GM21529 (cell line): Measurements from ENCODE around the gene CELSR1.
A peak's percentile ranks its signal among the peaks of the same experiment; 100 is the strongest.

Experiments used
- ATAC-seq: cut with Tn5 transposase; IDR thresholded peaks from one replicate; pipeline ENCODE4 v1.9.1; 2021; ENCODE audit not compliant: unreplicated experiment

Gene CELSR1

GRCh38 chr22:46428602-46429324 lies 108.7 kb downstream of the CELSR1 start:
- no peak for ATAC-seq

- ATAC-seq, result no peak
These were observed 109.2 kb downstream of the CELSR1 start for GRCh38 chr22:46428171-46428570.

GRCh38 chr22:46425016-46425415 lies 112.4 kb downstream of the CELSR1 start:
- ATAC-seq, result no peak

- ATAC-seq, result no peak
These were observed 112.9 kb downstream of the CELSR1 start for GRCh38 chr22:46424496-46424895.

GRCh38 chr22:46422896-46423295 lies 114.5 kb downstream of the CELSR1 start:
- ATAC-seq, result no peak

- ATAC-seq, result peak; percentile 49
These were observed 116.2 kb downstream of the CELSR1 start for GRCh38 chr22:46421267-46421666.

- ATAC-seq, result no peak
These were observed 117.5 kb downstream of the CELSR1 start for GRCh38 chr22:46419754-46420571.

GRCh38 chr22:46418827-46419226 lies 118.6 kb downstream of the CELSR1 start:
- ATAC-seq, result no peak

GRCh38 chr22:46417769-46418168 lies 119.7 kb downstream of the CELSR1 start:
- ATAC-seq, result no peak

GRCh38 chr22:46416891-46417580 lies 120.4 kb downstream of the CELSR1 start:
- no peak for ATAC-seq

- no peak for ATAC-seq
These were observed 120.9 kb downstream of the CELSR1 start for GRCh38 chr22:46416520-46416871.

GRCh38 chr22:46415776-46416519 lies 121.5 kb downstream of the CELSR1 start:
- no peak for ATAC-seq

- no peak for ATAC-seq
These were observed 122.7 kb downstream of the CELSR1 start for GRCh38 chr22:46414704-46415103.

- ATAC-seq, result no peak
These were observed 123.6 kb downstream of the CELSR1 start for GRCh38 chr22:46413725-46414379.

GRCh38 chr22:46411347-46411746 lies 126.1 kb downstream of the CELSR1 start:
- no peak for ATAC-seq

GRCh38 chr22:46410291-46410808 lies 127.1 kb downstream of the CELSR1 start:
- no peak for ATAC-seq

- ATAC-seq, result no peak
These were observed 127.7 kb downstream of the CELSR1 start for GRCh38 chr22:46409631-46410210.

- no peak for ATAC-seq
These were observed 128.6 kb downstream of the CELSR1 start for GRCh38 chr22:46408568-46409506.

GRCh38 chr22:46407748-46408147 lies 129.7 kb downstream of the CELSR1 start:
- no peak for ATAC-seq
